Stomach (tissue), 9 donors: ENCODE measurements around the gene HES3. TPM values are rescaled to one million over a fixed set of nuclear protein-coding genes. Genes with fewer than 3 reads are reported as not detected.

Experiments used
- DNase-seq, 2 donors: peaks; one replicate each; pipeline versions ENCODE4 v3.0.0 to v3.0.0-alpha.2; 2013 to 2019
- H3K27ac ChIP-seq, 5 donors: fragments of 200-600 bp in 4 of 5; sonication (generic) in 4 of 5; one replicate each; pipeline ENCODE4 v1.5.1; 2013 to 2019; ENCODE audit warnings: mild to moderate bottlenecking in 1 of 5, moderate library complexity in 1 of 5
- H3K27me3 ChIP-seq, 3 donors: fragments of 200-600 bp; sonication (generic); one replicate each; pipeline ENCODE4 v1.5.1; 2017 to 2019; ENCODE audit warnings: mixed run types in 1 of 3
- H3K36me3 ChIP-seq, 4 donors: fragments of 200-600 bp; sonication (generic); 1 replicate in 3 of 4; 2 replicates in 1 of 4; pipeline ENCODE4 v1.5.1; 2016 to 2019
- H3K4me1 ChIP-seq, 4 donors: fragments of 200-600 bp; sonication (generic); one replicate each; pipeline ENCODE4 v1.5.1; 2016 to 2019
- H3K4me3 ChIP-seq, 4 donors: fragments of 200-600 bp; sonication (generic) in 3 of 4; one replicate each; pipeline ENCODE4 v1.5.1; 2016 to 2019; ENCODE audit warnings: mild to moderate bottlenecking in 1 of 4
- H3K9me3 ChIP-seq, 4 donors: fragments of 200-600 bp; sonication (generic); one replicate each; pipeline ENCODE4 v1.5.1; 2016 to 2019
- EP300 ChIP-seq: sonication (generic); formaldehyde crosslinking; IDR thresholded peaks from one replicate; pipeline ENCODE4 v1.6.1; 2017; ENCODE audit warnings: antibody characterized with exemption
- POLR2A ChIP-seq, 4 donors: fragments of 450-650 bp; IDR thresholded peaks; one replicate each; pipeline ENCODE4 v1.6.1; 2016; ENCODE audit warnings: antibody characterized with exemption in 4 of 4, control low read depth in 2 of 4, mild to moderate bottlenecking in 1 of 4, moderate library complexity in 1 of 4
- POLR2AphosphoS5 ChIP-seq, 3 donors: sonication (generic); formaldehyde crosslinking; IDR thresholded peaks; one replicate each; pipeline ENCODE4 v1.6.1; 2016; ENCODE audit warnings: antibody characterized with exemption in 3 of 3
- WGBS, 5 donors: extraction: QIAGEN DNeasy Blood & Tissue Kit in 3 of 5; methylation state at CpG; one replicate each; pipeline versions ENCODE4 v1.1.5 to v1.1.7; 2013 to 2018; 5-methylcytosine and 5-hydroxymethylcytosine counted together
- intact Hi-C: fragments of 100-400 bp; cut with DNase I; formaldehyde crosslinking; loops from one replicate; pipeline ENCODE4 v1.15.1; 2023; ENCODE audit warnings: low total_unique reads
- polyA plus RNA-seq, 3 donors: library from polyadenylated mRNA; stranded (reverse); fragments of 200-250 nt; gene quantifications; one replicate each; pipeline ENCODE4 v1.2.3, GENCODE V29; 2013
- total RNA-seq, 5 donors: library from RNA; depleted of rRNA; stranded (reverse); fragments of >200 nt; gene quantifications; one replicate each; pipeline versions ENCODE4 v1.1.0 to v1.2.3, GENCODE V29; 2014 to 2016
- TF ChIP-seq, protein P1 (sequence below), 7 experiments: fragments of 450-650 bp in 4 of 7; fragments of 200-600 bp in 3 of 7; sonication (generic) in 3 of 7; IDR thresholded peaks; one replicate each; pipeline ENCODE4 v1.5.1; 2016 to 2019; ENCODE audit warnings: antibody characterized with exemption in 7 of 7, control low read depth in 2 of 7, mild to moderate bottlenecking in 1 of 7
- donor health status: healthy with polysubstance abuse.
- donor health status: Bipolar disorder and iron deficiency.
- donor health status: healthy.

The HES3 gene
- total and polyA plus RNA-seq, 8 donors: not detected

DNA sequence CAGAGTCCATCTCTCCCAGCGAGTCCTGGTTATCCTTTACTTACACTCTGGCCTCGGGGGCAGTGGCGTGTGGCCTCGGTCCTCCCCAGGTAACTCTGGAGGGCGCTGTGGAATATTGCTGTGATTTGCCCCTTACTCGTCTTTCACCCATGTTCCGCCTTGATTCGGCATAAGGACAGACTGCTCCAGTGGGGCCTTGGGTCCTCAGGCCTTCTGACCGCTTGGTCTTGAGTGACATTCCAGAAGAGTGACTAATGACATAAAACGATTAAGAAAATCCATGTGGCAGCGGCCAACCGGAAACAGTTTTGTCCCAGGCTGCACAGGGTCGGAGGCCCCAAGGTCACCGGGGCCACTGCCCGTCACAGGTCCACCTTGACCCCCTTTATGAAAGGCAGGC, 19.3 kb upstream of the HES3 start:
- intact Hi-C loops: no loop called here
- no peak for TF ChIP-seq POLR2A (IDR thresholded peaks at IDR 0.05)
- no peak for TF ChIP-seq EP300
- no peak for TF ChIP-seq POLR2AphosphoS5 (IDR thresholded peaks at IDR 0.05)
- TF ChIP-seq, protein P1, sequence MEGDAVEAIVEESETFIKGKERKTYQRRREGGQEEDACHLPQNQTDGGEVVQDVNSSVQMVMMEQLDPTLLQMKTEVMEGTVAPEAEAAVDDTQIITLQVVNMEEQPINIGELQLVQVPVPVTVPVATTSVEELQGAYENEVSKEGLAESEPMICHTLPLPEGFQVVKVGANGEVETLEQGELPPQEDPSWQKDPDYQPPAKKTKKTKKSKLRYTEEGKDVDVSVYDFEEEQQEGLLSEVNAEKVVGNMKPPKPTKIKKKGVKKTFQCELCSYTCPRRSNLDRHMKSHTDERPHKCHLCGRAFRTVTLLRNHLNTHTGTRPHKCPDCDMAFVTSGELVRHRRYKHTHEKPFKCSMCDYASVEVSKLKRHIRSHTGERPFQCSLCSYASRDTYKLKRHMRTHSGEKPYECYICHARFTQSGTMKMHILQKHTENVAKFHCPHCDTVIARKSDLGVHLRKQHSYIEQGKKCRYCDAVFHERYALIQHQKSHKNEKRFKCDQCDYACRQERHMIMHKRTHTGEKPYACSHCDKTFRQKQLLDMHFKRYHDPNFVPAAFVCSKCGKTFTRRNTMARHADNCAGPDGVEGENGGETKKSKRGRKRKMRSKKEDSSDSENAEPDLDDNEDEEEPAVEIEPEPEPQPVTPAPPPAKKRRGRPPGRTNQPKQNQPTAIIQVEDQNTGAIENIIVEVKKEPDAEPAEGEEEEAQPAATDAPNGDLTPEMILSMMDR (IDR thresholded peaks at IDR 0.05): no peak
- no peak for DNase-seq
- no peak overlapping the region for H3K27ac ChIP-seq
- no peak overlapping the region for H3K4me3 ChIP-seq
- H3K36me3 ChIP-seq: peaks cover 41 to 85% (median 83%) of the 10 kb centered on the region in 4 donors
- H3K27me3 ChIP-seq: no peaks in the 10 kb centered on the region
- H3K4me1 ChIP-seq: peaks cover 0 to 10% (median 0%) of the 10 kb centered on the region in 4 donors
- H3K9me3 ChIP-seq: no peaks in the 10 kb centered on the region
- 80 to 88% (median 83%) methylated on average over 14 to 15 of the region's 15 CpGs for WGBS, 5 donors

DNA sequence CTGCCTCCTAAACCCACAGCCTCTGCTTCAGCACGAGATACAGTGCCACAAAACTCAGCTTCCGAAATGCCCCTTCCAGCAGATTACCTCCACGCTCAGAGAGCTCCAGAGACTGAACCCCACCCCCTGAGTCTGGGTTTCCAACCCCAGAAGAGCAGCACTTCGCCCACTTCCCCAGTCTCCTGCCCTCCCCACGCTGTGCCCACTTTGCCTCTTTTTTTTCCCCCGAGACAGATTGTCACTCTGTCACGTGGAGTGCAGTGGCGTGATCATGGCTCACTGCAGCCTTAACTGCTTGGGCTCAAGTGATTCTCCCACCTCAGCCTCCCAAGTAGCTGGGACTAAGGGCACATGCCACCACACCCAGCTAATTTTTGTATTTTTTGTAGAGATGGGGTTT, 18.3 kb upstream of the HES3 start:
- no peak overlapping the region for H3K27ac ChIP-seq
- no peaks in the 10 kb centered on the region for H3K9me3 ChIP-seq
- peaks cover 50 to 94% (median 91%) of the 10 kb centered on the region in 4 donors for H3K36me3 ChIP-seq
- H3K4me3 ChIP-seq: no peak overlapping the region
- intact Hi-C loops: no loop called here
- TF ChIP-seq EP300 (no peak), POLR2AphosphoS5 (IDR thresholded peaks at IDR 0.05) (no peak), POLR2A (IDR thresholded peaks at IDR 0.05) (no peak)
- TF ChIP-seq, protein P1 (IDR thresholded peaks at IDR 0.05): no peak
- H3K4me1 ChIP-seq: peaks cover 0 to under 1% (median 0%) of the 10 kb centered on the region in 4 donors
- no peaks in the 10 kb centered on the region for H3K27me3 ChIP-seq
- 89 to 96% (median 94%) methylated on average over 8 of the region's 8 CpGs for WGBS, 5 donors
- DNase-seq: no peak

DNA sequence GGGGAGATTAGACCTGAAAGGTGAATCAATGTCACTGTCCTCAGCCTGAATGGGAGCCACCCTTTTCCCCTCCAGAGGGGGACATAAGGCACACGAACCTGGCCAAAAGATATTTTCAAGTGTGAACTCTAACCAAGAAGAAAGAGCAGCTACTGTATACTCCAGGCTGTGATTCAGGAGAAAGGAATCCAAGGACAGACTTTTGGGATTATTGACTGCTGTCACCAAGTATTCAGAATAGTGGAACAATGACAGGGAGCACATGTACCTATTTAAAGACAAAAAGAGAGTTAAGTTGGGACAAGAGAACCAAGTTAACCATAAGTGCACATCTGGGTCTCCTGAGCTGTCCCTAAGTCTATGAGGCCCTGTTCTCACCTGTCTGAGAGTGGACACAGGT, 10.6 kb upstream of the HES3 start:
- Histone ChIP-seq H3K27ac (no peak overlapping the region), H3K27me3 (peaks cover 0 to 8% (median 0%) of the 10 kb centered on the region in 3 donors), H3K4me1 (peaks cover 11 to 26% (median 17%) of the 10 kb centered on the region in 4 donors), H3K9me3 (no peaks in the 10 kb centered on the region), H3K36me3 (peaks cover 33 to 57% (median 55%) of the 10 kb centered on the region in 4 donors), H3K4me3 (no peak overlapping the region)
- WGBS, 5 donors: 36 to 79% (median 67%) methylated on average over 1 of the region's 1 CpG
- intact Hi-C loops: no loop called here
- no peak for TF ChIP-seq EP300
- no peak for TF ChIP-seq POLR2AphosphoS5 (IDR thresholded peaks at IDR 0.05)
- TF ChIP-seq, protein P1 (IDR thresholded peaks at IDR 0.05): no peak
- TF ChIP-seq POLR2A (IDR thresholded peaks at IDR 0.05): no peak
- no peak for DNase-seq

DNA sequence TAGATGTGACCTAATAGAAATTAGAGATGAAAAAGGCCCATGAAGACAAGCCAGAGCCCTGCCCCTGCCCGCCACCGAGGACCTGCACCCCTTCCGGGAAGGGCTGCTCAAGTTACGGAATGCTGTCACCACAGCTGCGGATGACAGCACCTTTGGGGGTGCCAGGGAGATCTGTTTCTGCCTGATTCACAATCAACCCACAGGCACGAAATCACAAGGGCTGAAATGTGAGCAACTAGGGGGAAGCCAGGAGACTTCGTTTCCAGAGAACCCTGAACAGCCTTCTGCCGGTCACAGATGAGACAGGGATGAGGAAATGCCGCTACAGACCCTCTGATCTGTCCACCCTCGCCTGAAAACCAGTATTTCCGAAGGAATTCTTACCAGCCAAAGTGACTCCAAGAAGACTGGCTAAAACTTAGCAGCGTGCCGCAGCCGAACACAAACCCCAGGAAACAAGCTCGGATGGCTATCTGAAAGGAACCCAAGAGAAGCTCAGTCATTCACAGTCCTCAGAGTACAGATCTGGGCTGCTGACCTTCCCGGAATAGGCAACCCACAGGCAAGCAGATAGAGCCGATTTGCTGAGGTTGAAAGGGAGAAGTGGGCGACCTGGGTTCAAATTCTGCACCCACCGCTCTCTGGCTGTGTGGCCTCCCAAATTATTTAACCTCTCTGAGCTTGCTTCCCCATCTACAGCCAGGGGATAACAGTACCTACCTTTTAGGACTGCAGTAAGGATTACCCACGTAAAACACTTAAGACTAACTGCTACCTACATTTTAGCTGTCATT, 9.3 kb upstream of the HES3 start:
- intact Hi-C loops: no loop called here
- H3K27ac ChIP-seq: peak overlapping the region in 3 of 5 donors; percentile 37 to 87 (median 77)
- 38 to 52% (median 43%) methylated on average over 16 to 20 of the region's 20 CpGs for WGBS, 5 donors
- H3K27me3 ChIP-seq: peaks cover 0 to 21% (median 3%) of the 10 kb centered on the region in 3 donors
- H3K9me3 ChIP-seq: no peaks in the 10 kb centered on the region
- H3K4me3 ChIP-seq: peak overlapping the region; percentile 83 to 89 (median 84)
- DNase-seq: no peak
- no peak for TF ChIP-seq POLR2AphosphoS5 (IDR thresholded peaks at IDR 0.05)
- TF ChIP-seq POLR2A (IDR thresholded peaks at IDR 0.05): no peak
- TF ChIP-seq EP300: no peak
- TF ChIP-seq, protein P1 (IDR thresholded peaks at IDR 0.05): no peak
- H3K36me3 ChIP-seq: peaks cover 25 to 44% (median 42%) of the 10 kb centered on the region in 4 donors
- H3K4me1 ChIP-seq: peaks cover 11 to 26% (median 17%) of the 10 kb centered on the region in 4 donors
